H1 (cell line): ENCODE results near the gene PAQR4. TPM values are rescaled to one million over a fixed set of nuclear protein-coding genes. Genes with fewer than 3 reads are reported as not detected.

Source experiments
- CTCF ChIA-PET: fragments of 300-600 bp; sonication (Branson Sonifier 250); formaldehyde crosslinking; loops from one replicate; lab custom pipeline; 2021; ENCODE audit not compliant: partially characterized antibody; lab: Charles Lee
- POLR2A ChIA-PET: fragments of 300-600 bp; sonication (Branson Sonifier 250); formaldehyde crosslinking; loops from one replicate; lab custom pipeline; 2021; ENCODE audit warnings: inconsistent platforms; ENCODE audit not compliant: partially characterized antibody; lab: Charles Lee
- DNase-seq, 2 experiments: peaks; one replicate each; pipeline versions ENCODE4 v3.0.0 to v3.0.0-alpha.2; 2010 to 2022; ENCODE audit warnings: low spot score in 2 of 2, low read depth in 1 of 2, mixed read lengths in 1 of 2
- FAIRE-seq: peaks from 2 replicates; lab custom pipeline; 2011; peaks lifted over from hg19 to GRCh38; lab: Jason Lieb, UNC
- H2AFZ ChIP-seq: 2 replicates; pipeline ENCODE4 v1.8.1; 2012; ENCODE audit warnings: low read length, inconsistent platforms
- H2AK5ac ChIP-seq: 2 replicates; pipeline ENCODE4 v1.6.1; 2013; ENCODE audit warnings: low read depth, low read length
- H2BK120ac ChIP-seq: replicated peaks from 2 replicates; pipeline ENCODE3; 2013; ENCODE audit warnings: low read depth, low read length, inconsistent platforms
- H2BK12ac ChIP-seq: 2 replicates; pipeline ENCODE4 v1.6.1; 2013; ENCODE audit warnings: low read depth, low read length
- H2BK15ac ChIP-seq: 2 replicates; pipeline ENCODE4 v1.6.1; 2013; ENCODE audit warnings: low read length
- H2BK20ac ChIP-seq: 2 replicates; pipeline ENCODE4 v1.6.1; 2013; ENCODE audit warnings: low read length
- H2BK5ac ChIP-seq: 2 replicates; pipeline ENCODE4 v1.6.1; 2013; ENCODE audit warnings: low read depth, low read length
- H3K14ac ChIP-seq: 2 replicates; pipeline ENCODE4 v1.6.1; 2013; ENCODE audit warnings: inconsistent platforms; ENCODE audit not compliant: insufficient read length
- H3K18ac ChIP-seq: 2 replicates; pipeline ENCODE4 v1.6.1; 2013; ENCODE audit warnings: low read length; ENCODE audit errors: extremely low read depth
- H3K23ac ChIP-seq: 2 replicates; pipeline ENCODE4 v1.6.1; 2013; ENCODE audit warnings: inconsistent platforms; ENCODE audit not compliant: insufficient read length
- H3K23me2 ChIP-seq: 2 replicates; pipeline ENCODE4 v1.6.1; 2013; ENCODE audit warnings: low read depth, low read length
- H3K27ac ChIP-seq: 2 replicates; pipeline ENCODE4 v1.6.1; 2011; ENCODE audit warnings: low read depth, low read length, inconsistent platforms
- H3K27me3 ChIP-seq, 4 experiments: replicated peaks in 1 of 4; 1 replicate in 1 of 4; 2 replicates in 3 of 4; pipeline versions ENCODE4 v1.6.1 to v1.8.1; 2011 to 2013; ENCODE audit warnings: low read length in 3 of 4, mild to moderate bottlenecking in 3 of 4, inconsistent platforms in 2 of 4, mixed read lengths in 2 of 4, moderate library complexity in 1 of 4; ENCODE audit not compliant: control insufficient read depth in 3 of 4, insufficient read depth in 3 of 4; ENCODE audit errors: extremely low read depth in 1 of 4
- H3K36me3 ChIP-seq, 4 experiments: 2 replicates each; pipeline versions ENCODE4 v1.6.1 to v1.8.1; 2011 to 2013; ENCODE audit warnings: mild to moderate bottlenecking in 4 of 4, low read length in 3 of 4, moderate library complexity in 2 of 4, control low read depth in 1 of 4, inconsistent platforms in 1 of 4; ENCODE audit not compliant: insufficient read depth in 4 of 4, control insufficient read depth in 2 of 4
- H3K4ac ChIP-seq: replicated peaks from 2 replicates; pipeline ENCODE3; 2013; ENCODE audit warnings: low read length, low read depth, mixed read lengths, inconsistent platforms; ENCODE audit not compliant: insufficient read length
- H3K4me1 ChIP-seq, 4 experiments: replicated peaks in 1 of 4; 1 replicate in 1 of 4; 2 replicates in 3 of 4; pipeline versions ENCODE4 v1.6.1 to v1.8.1; 2011 to 2013; ENCODE audit warnings: low read length in 3 of 4, inconsistent platforms in 2 of 4, mixed read lengths in 1 of 4; ENCODE audit not compliant: insufficient read depth in 4 of 4, control insufficient read depth in 3 of 4
- H3K4me2 ChIP-seq, 2 experiments: 2 replicates each; pipeline versions ENCODE4 v1.6.1 to v1.8.1; 2011 to 2013; ENCODE audit warnings: low read depth in 2 of 2, low read length in 2 of 2, control low read depth in 1 of 2, inconsistent platforms in 1 of 2, mild to moderate bottlenecking in 1 of 2; ENCODE audit not compliant: insufficient read depth in 1 of 2
- H3K4me3 ChIP-seq, 4 experiments: fragments of 200-600, 300-600 bp in 1 of 4; sonication (generic), shearing (Covaris generic), sonication (Bioruptor Twin) in 1 of 4; 2 replicates each; pipeline versions ENCODE4 v1.5.1 to v1.8.1; 2011 to 2016; ENCODE audit warnings: low read length in 4 of 4, low read depth in 3 of 4, control low read depth in 2 of 4, inconsistent platforms in 2 of 4, mild to moderate bottlenecking in 2 of 4, mixed read lengths in 1 of 4, moderate library complexity in 1 of 4; ENCODE audit not compliant: insufficient read depth in 2 of 4; ENCODE audit errors: extremely low read depth in 1 of 4
- H3K56ac ChIP-seq: replicated peaks from 2 replicates; pipeline ENCODE3; 2013; ENCODE audit warnings: low read depth, mild to moderate bottlenecking, mixed read lengths, low read length, inconsistent platforms; ENCODE audit not compliant: insufficient read length
- H3K79me1 ChIP-seq: 2 replicates; pipeline ENCODE4 v1.6.1; 2013; ENCODE audit warnings: low read depth, low read length, control low read depth
- H3K79me2 ChIP-seq, 2 experiments: 2 replicates each; pipeline versions ENCODE4 v1.6.1 to v1.8.1; 2012 to 2013; ENCODE audit warnings: low read length in 2 of 2, mild to moderate bottlenecking in 2 of 2, inconsistent platforms in 1 of 2; ENCODE audit not compliant: insufficient read depth in 2 of 2, control insufficient read depth in 1 of 2
- H3K9ac ChIP-seq, 4 experiments: replicated peaks in 1 of 4; 1 replicate in 1 of 4; 2 replicates in 3 of 4; pipeline versions ENCODE4 v1.6.1 to v1.8.1; 2011 to 2013; ENCODE audit warnings: low read depth in 3 of 4, low read length in 3 of 4, control low read depth in 2 of 4, mild to moderate bottlenecking in 2 of 4, moderate library complexity in 2 of 4, inconsistent platforms in 1 of 4; ENCODE audit errors: extremely low read depth in 1 of 4
- H3K9me3 ChIP-seq, 2 experiments: 2 replicates each; pipeline versions ENCODE4 v1.6.1 to v1.8.1; 2012 to 2013; ENCODE audit warnings: mild to moderate bottlenecking in 2 of 2, moderate library complexity in 2 of 2, control low read depth in 1 of 2, inconsistent platforms in 1 of 2, low read depth in 1 of 2, low read length in 1 of 2, mixed read lengths in 1 of 2; ENCODE audit not compliant: insufficient read depth in 2 of 2
- H4K20me1 ChIP-seq, 2 experiments: replicated peaks in 1 of 2; 2 replicates each; pipeline versions ENCODE3 to v1.8.1; 2011 to 2013; ENCODE audit warnings: inconsistent platforms in 2 of 2, low read length in 2 of 2, mild to moderate bottlenecking in 1 of 2; ENCODE audit not compliant: insufficient read depth in 2 of 2, control insufficient read depth in 1 of 2
- H4K5ac ChIP-seq: 2 replicates; pipeline ENCODE4 v1.6.1; 2013; ENCODE audit warnings: low read length, low read depth, mixed read lengths, inconsistent platforms; ENCODE audit not compliant: insufficient read length
- H4K8ac ChIP-seq: 2 replicates; pipeline ENCODE4 v1.8.0; 2013; ENCODE audit warnings: mild to moderate bottlenecking, moderate library complexity, low read length, inconsistent platforms; ENCODE audit not compliant: insufficient read depth; ENCODE audit errors: extremely low read depth
- H4K91ac ChIP-seq: replicated peaks from 2 replicates; pipeline ENCODE3; 2013; ENCODE audit warnings: low read length, mixed read lengths, inconsistent platforms; ENCODE audit not compliant: insufficient read length
- ASH2L ChIP-seq: fragments of 200-600, 300-600 bp; sonication (generic); IDR thresholded peaks from one replicate; pipeline ENCODE4 v1.7.1; 2017; ENCODE audit warnings: low read length
- CBX5 ChIP-seq: fragments of 300-800, 300-1000 bp; sonication (generic); IDR thresholded peaks from 2 replicates; pipeline ENCODE4 v1.7.1; 2016; ENCODE audit warnings: antibody characterized with exemption, low read length, low read depth
- CEBPB ChIP-seq: IDR thresholded peaks from 2 replicates; pipeline ENCODE4 v1.6.1; 2012; ENCODE audit warnings: low read depth, low read length
- EP300 ChIP-seq, 2 experiments: IDR thresholded peaks; 1 replicate in 1 of 2; 2 replicates in 1 of 2; pipeline ENCODE4 v1.6.1; 2011 to 2012; ENCODE audit warnings: low read depth in 2 of 2, low read length in 2 of 2, mild to moderate bottlenecking in 2 of 2, borderline replicate concordance in 1 of 2, inconsistent platforms in 1 of 2, moderate library complexity in 1 of 2
- FOSL1 ChIP-seq: IDR thresholded peaks from 2 replicates; pipeline ENCODE4 v1.6.1; 2011; ENCODE audit warnings: mild to moderate bottlenecking, low read depth, low read length, moderate library complexity; ENCODE audit not compliant: insufficient read depth
- GABPA ChIP-seq: IDR thresholded peaks from 2 replicates; pipeline ENCODE4 v1.6.1; 2011; ENCODE audit warnings: mild to moderate bottlenecking, low read length, moderate library complexity, borderline replicate concordance; ENCODE audit not compliant: insufficient read depth
- PHF8 ChIP-seq: fragments of 200-600 bp; sonication (generic); conservative IDR thresholded peaks from 2 replicates; pipeline ENCODE4 v1.7.1; 2012; ENCODE audit warnings: low read depth, mild to moderate bottlenecking, inconsistent platforms, low read length, moderate library complexity
- POLR2AphosphoS5 ChIP-seq: IDR thresholded peaks from 2 replicates; pipeline ENCODE4 v1.6.1; 2011; ENCODE audit warnings: low read depth, low read length
- RFX5 ChIP-seq: IDR thresholded peaks from 2 replicates; pipeline ENCODE4 v1.6.1; 2011; ENCODE audit warnings: low read depth, low read length, improper control_type of control experiment, borderline replicate concordance
- SAP30 ChIP-seq: fragments of 300-600 bp; sonication (generic); IDR thresholded peaks from 2 replicates; pipeline ENCODE4 v1.7.1; 2012; ENCODE audit warnings: low read length, moderate library complexity, mild to moderate bottlenecking, inconsistent platforms; ENCODE audit not compliant: insufficient read depth, insufficient replicate concordance
- SIRT6 ChIP-seq: IDR thresholded peaks from one replicate; pipeline ENCODE4 v1.7.1; 2012; ENCODE audit warnings: low read length, inconsistent platforms
- SIX5 ChIP-seq: IDR thresholded peaks from 2 replicates; pipeline ENCODE4 v1.6.1; 2011; ENCODE audit warnings: mild to moderate bottlenecking, low read depth, low read length
- SP2 ChIP-seq: IDR thresholded peaks from 2 replicates; pipeline ENCODE4 v1.6.1; 2012; ENCODE audit warnings: mild to moderate bottlenecking, low read length, inconsistent platforms
- SUZ12 ChIP-seq: fragments of 200-600 bp; sonication (generic); IDR thresholded peaks from 2 replicates; pipeline ENCODE4 v1.6.1; 2012; ENCODE audit warnings: mild to moderate bottlenecking, inconsistent platforms, low read length, moderate library complexity, mixed read lengths
- WGBS, 2 experiments: shearing (Covaris generic) in 1 of 2; methylation state at CpG; one replicate each; pipeline versions ENCODE4 v1.1.6 to v1.1.7; 2013 to 2015; ENCODE audit warnings: low lambda C conversion rate in 2 of 2, mixed read lengths in 2 of 2, inconsistent platforms in 1 of 2, low coverage in 1 of 2, missing lambda C conversion rate in 1 of 2; ENCODE audit not compliant: insufficient replicate concordance in 2 of 2, insufficient coverage in 1 of 2, insufficient read length in 1 of 2; ENCODE audit errors: extremely low coverage in 1 of 2, missing lambda C conversion rate in 1 of 2; 5-methylcytosine and 5-hydroxymethylcytosine counted together
- polyA plus RNA-seq, 7 experiments: library from polyadenylated mRNA; depleted of rRNA in 3 of 7; stranded (reverse) in 5 of 7; unstranded in 2 of 7; fragments of >200 nt in 5 of 7; fragments of 200-250 nt in 2 of 7; gene quantifications; 1 replicate in 5 of 7; 2 replicates in 1 of 7; 4 replicates in 1 of 7; pipeline versions ENCODE4 v1.2.1 to v1.2.3, GENCODE V29; 2011 to 2013; ENCODE audit warnings: missing spikeins in 2 of 7, mixed read lengths in 2 of 7
- total RNA-seq: library from RNA; stranded (reverse); fragmentation: NEBNext Ultra II Directional; extraction: Animal tissue kit (Norgen Biotek cat#: 25700); gene quantifications from 2 replicates; pipeline ENCODE4 v1.2.1, GENCODE V29; 2021

Gene PAQR4
- total and polyA plus RNA-seq, 2 of the 8 experiments (the other 6 are each of a cell fraction or from before 2014, with no cell fraction given) = 28.2 to 34.6 TPM

DNA sequence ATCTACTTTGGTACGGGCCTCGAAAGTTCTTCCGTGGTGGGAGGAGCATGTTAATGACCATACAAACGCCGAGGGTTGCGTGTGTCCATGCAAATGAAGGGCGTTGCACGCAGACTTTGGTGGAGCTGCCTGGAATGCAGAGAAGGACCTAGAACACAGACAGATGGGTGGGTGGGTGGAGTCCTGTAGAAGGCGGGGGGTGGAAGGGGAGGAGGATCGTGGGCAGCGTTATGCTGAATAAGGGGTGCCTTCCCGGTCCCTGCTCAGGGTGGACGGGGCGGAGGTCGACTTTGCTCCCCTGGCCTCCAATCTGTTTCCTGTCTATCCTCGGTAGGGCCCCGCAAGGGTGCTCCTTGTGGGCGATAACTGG is 795 bp upstream of the PAQR4 start:
- Histone ChIP-seq H3K23ac (no peak overlapping the region), H3K4me1 (peaks cover 0 to 31% (median 15%) of the 10 kb centered on the region in 4 experiments; a peak in 6 of 7 replicates), H3K79me1 (peaks cover 9% of the 10 kb centered on the region), H3K9me3 (no peaks in the 10 kb centered on the region), H2BK15ac (no peak overlapping the region), H2AFZ (no peak overlapping the region), H4K91ac (no peak overlapping the region), H3K4me3 (peak overlapping the region; percentile 71 to 94 (median 78); a peak in 6 of 8 replicates), H4K8ac (peak overlapping the region; percentile 75; the same call in 1 of the 2 replicates), H3K18ac (no peak overlapping the region), H3K4ac (no peak overlapping the region), H3K27ac (no peak overlapping the region), H4K5ac (no peak overlapping the region), H3K36me3 (peaks cover 6 to 13% (median 8%) of the 10 kb centered on the region in 4 experiments; a peak in 6 of 8 replicates), H3K79me2 (peaks cover 0 to 2% of the 10 kb centered on the region in 2 experiments; a peak in 1 of 4 replicates), H3K4me2 (peak overlapping the region; percentile 81 to 100), H3K9ac (no peak overlapping the region), H2BK120ac (no peak overlapping the region), H3K23me2 (peaks cover 22% of the 10 kb centered on the region), H3K14ac (no peak overlapping the region), H2AK5ac (no peak overlapping the region), H2BK5ac (0 out of 2 replicates have a peak overlapping the region, but pooled peaks have one; percentile 44), H2BK12ac (peak overlapping the region; percentile 55; the same call in 1 of the 2 replicates), H3K56ac (no peak overlapping the region), H4K20me1 (peaks cover 17 to 26% of the 10 kb centered on the region in 2 experiments), H3K27me3 (peaks cover 15 to 32% (median 23%) of the 10 kb centered on the region in 4 experiments; a peak in 6 of 7 replicates), H2BK20ac (no peak overlapping the region)
- 54% methylated on average over 15 of the region's 18 CpGs; no CpG with 5 or more reads in 1 of the 2 experiments for WGBS, 2 experiments
- POLR2A ChIA-PET = interaction anchor here (1.2 to 25.4 kb wide), 7 partner anchors 8 to 197 kb away, joined by 3 to 455 read pairs (median 11); partner anchors contain the start of genes CLDN6, HCFC1R1, PKMYT1 and THOC6
- no peak for FAIRE-seq
- CTCF ChIA-PET = interaction anchor here (1.5 to 1.8 kb wide), 5 partner anchors 13 to 57 kb away, joined by 3 to 6 read pairs (median 5); partner anchors contain the start of gene FLYWCH1
- no peak for DNase-seq
- TF ChIP-seq SIX5 (no peak), FOSL1 (no peak), EP300 (IDR thresholded peaks at IDR 0.05; ENCODE audit: borderline replicate concordance in 1 of 2, low read depth in 2 of 2, low read length in 2 of 2) (no peak), SIRT6 (no peak), CEBPB (no peak), RFX5 (no peak), SUZ12 (no peak), PHF8 (no peak), ASH2L (no peak), POLR2AphosphoS5 (no peak), SAP30 (no peak), GABPA (no peak), CBX5 (no peak), SP2 (no peak)
